Type B pancreatic cell (in vitro differentiated cells): ENCODE measurements around the gene JOSD1. TPM values are rescaled to one million over a fixed set of nuclear protein-coding genes. Genes with fewer than 3 reads are reported as not detected.

Source experiments
- DNase-seq: peaks from one replicate; pipeline ENCODE4 v3.0.0; 2021; ENCODE audit warnings: mixed read lengths; ENCODE audit not compliant: unreplicated experiment; ENCODE audit errors: extremely low spot score
- H3K27ac Mint-ChIP-seq: 2 replicates; pipeline ENCODE4 v1.8.0; 2021; ENCODE audit warnings: mild to moderate bottlenecking, mixed read lengths
- H3K27me3 Mint-ChIP-seq: 2 replicates; pipeline ENCODE4 v1.8.0; 2021; ENCODE audit warnings: mixed read lengths
- H3K36me3 Mint-ChIP-seq: 2 replicates; pipeline ENCODE4 v1.8.0; 2021; ENCODE audit warnings: mixed read lengths
- H3K4me1 Mint-ChIP-seq: one replicate; pipeline ENCODE4 v1.8.0; 2021; ENCODE audit warnings: mixed read lengths; ENCODE audit not compliant: unreplicated experiment
- H3K4me3 Mint-ChIP-seq: 2 replicates; pipeline ENCODE4 v1.8.0; 2021; ENCODE audit warnings: mild to moderate bottlenecking, mixed read lengths
- H3K9me3 Mint-ChIP-seq: 2 replicates; pipeline ENCODE4 v1.8.0; 2021; ENCODE audit warnings: mixed read lengths
- CTCF ChIP-seq: fragments of 200-600 bp; sonication (generic); conservative IDR thresholded peaks from 2 replicates; pipeline ENCODE4 v1.5.0; 2021; ENCODE audit warnings: antibody characterized with exemption, mild to moderate bottlenecking
- total RNA-seq: library from RNA; stranded (reverse); gene quantifications from 2 replicates; pipeline ENCODE4 v1.2.1, GENCODE V29; 2021; ENCODE audit warnings: low replicate concordance

JOSD1 gene
- total RNA-seq, 1 donor from 2014 or later: 43.4 TPM

GRCh38 chr22:38742176-38742942 lies 41.6 kb upstream of the JOSD1 start:
- Mint-ChIP-seq H3K27ac (no peak overlapping the region), H3K9me3 (no peaks in the 10 kb centered on the region), H3K4me1 (no peaks in the 10 kb centered on the region), H3K36me3 (peaks cover 7% of the 10 kb centered on the region), H3K27me3 (no peaks in the 10 kb centered on the region), H3K4me3 (no peak overlapping the region)
- no peak for TF ChIP-seq CTCF
- no peak for DNase-seq

- DNase-seq: no peak
- H3K4me1 Mint-ChIP-seq: no peaks in the 10 kb centered on the region
- no peak overlapping the region for H3K4me3 Mint-ChIP-seq
- H3K27me3 Mint-ChIP-seq: no peaks in the 10 kb centered on the region
- no peak for TF ChIP-seq CTCF
- no peaks in the 10 kb centered on the region for H3K9me3 Mint-ChIP-seq
- H3K36me3 Mint-ChIP-seq: peaks cover 9% of the 10 kb centered on the region
- H3K27ac Mint-ChIP-seq: no peak overlapping the region
These were observed 40.8 kb upstream of the JOSD1 start for GRCh38 chr22:38741576-38741975.

GRCh38 chr22:38741166-38741565 lies 40.4 kb upstream of the JOSD1 start:
- peaks cover 9% of the 10 kb centered on the region for H3K36me3 Mint-ChIP-seq
- DNase-seq: no peak
- no peaks in the 10 kb centered on the region for H3K9me3 Mint-ChIP-seq
- no peaks in the 10 kb centered on the region for H3K27me3 Mint-ChIP-seq
- no peaks in the 10 kb centered on the region for H3K4me1 Mint-ChIP-seq
- H3K27ac Mint-ChIP-seq: no peak overlapping the region
- TF ChIP-seq CTCF: no peak
- no peak overlapping the region for H3K4me3 Mint-ChIP-seq

GRCh38 chr22:38740754-38741153 lies 40.0 kb upstream of the JOSD1 start:
- no peak overlapping the region for H3K27ac Mint-ChIP-seq
- no peaks in the 10 kb centered on the region for H3K9me3 Mint-ChIP-seq
- TF ChIP-seq CTCF: no peak
- H3K4me1 Mint-ChIP-seq: no peaks in the 10 kb centered on the region
- no peaks in the 10 kb centered on the region for H3K27me3 Mint-ChIP-seq
- no peak for DNase-seq
- no peak overlapping the region for H3K4me3 Mint-ChIP-seq
- H3K36me3 Mint-ChIP-seq: peaks cover 9% of the 10 kb centered on the region

GRCh38 chr22:38740116-38740723 lies 39.5 kb upstream of the JOSD1 start:
- Mint-ChIP-seq H3K36me3 (peaks cover 9% of the 10 kb centered on the region), H3K4me3 (no peak overlapping the region), H3K4me1 (no peaks in the 10 kb centered on the region), H3K9me3 (no peaks in the 10 kb centered on the region), H3K27ac (no peak overlapping the region), H3K27me3 (no peaks in the 10 kb centered on the region)
- no peak for TF ChIP-seq CTCF
- DNase-seq: no peak
